ENCODE results near the gene TNF. TPM values are rescaled to one million over a fixed set of nuclear protein-coding genes. Genes with fewer than 3 reads are reported as not detected.

Gene TNF
- total and polyA plus RNA-seq, 2 of the 13 experiments (the other 11 are each of a cell fraction or from before 2014, with no cell fraction given), result not detected

- 0 out of 2 replicates have a peak, but pooled peaks have one; percentile 70 for TF ChIP-seq ZBTB44 (CRISPR knock-in tag; IDR thresholded peaks at IDR 0.05)
- peak; percentile 88 for TF ChIP-seq ZKSCAN5 (CRISPR knock-in tag; IDR thresholded peaks at IDR 0.05)
- peak; percentile 47 for TF ChIP-seq HNF1B (CRISPR knock-in tag; IDR thresholded peaks at IDR 0.05)
- peak; percentile 75 for TF ChIP-seq ZNF614 (CRISPR knock-in tag; IDR thresholded peaks at IDR 0.05; ENCODE audit: borderline replicate concordance)
- TF ChIP-seq USF2 (IDR thresholded peaks at IDR 0.05; ENCODE audit: low read depth, low read length), result no peak
- no peak for TF ChIP-seq USF2 (CRISPR knock-in tag; IDR thresholded peaks at IDR 0.05; ENCODE audit: borderline replicate concordance)
- peak; percentile 79 for TF ChIP-seq TGIF2 (CRISPR knock-in tag; IDR thresholded peaks at IDR 0.05)
- TF ChIP-seq ZNF296 (CRISPR knock-in tag; conservative IDR thresholded peaks at IDR 0.05), result no peak
- no peak for TF ChIP-seq ATF5 (CRISPR knock-in tag; IDR thresholded peaks at IDR 0.05; ENCODE audit: low read depth)
- TF ChIP-seq ZMYM4 (CRISPR knock-in tag; IDR thresholded peaks at IDR 0.05), result peak; percentile 78
- TF ChIP-seq NFAT5 (CRISPR knock-in tag; IDR thresholded peaks at IDR 0.05), result peak; percentile 80
- peak; percentile 89 for TF ChIP-seq SRSF1 (optimal IDR thresholded peaks at IDR 0.05; ENCODE audit: low read depth, low read length)
- TF ChIP-seq ZNF276 (CRISPR knock-in tag; IDR thresholded peaks at IDR 0.05; ENCODE audit: low read depth), result no peak; the same call in 1 of the 2 replicates
- peak; percentile 28; the same call in 1 of the 2 replicates for TF ChIP-seq FOXM1 (CRISPR knock-in tag; IDR thresholded peaks at IDR 0.05)
Observed at GRCh38 chr6:31541658-31542521, 33.5 kb upstream of the TNF start, which contains the start of gene DDX39B (continued).
